Measurements from ENCODE around the gene USP30. TPM values are rescaled to one million over a fixed set of nuclear protein-coding genes. Genes with fewer than 3 reads are reported as not detected.

The USP30 gene
- total and polyA plus RNA-seq, 2 donors: 6.0 to 9.1 TPM

- Histone ChIP-seq H3K27ac (ENCODE audit: low read depth in 1 of 2, low read length in 1 of 2) (peak overlapping the region; percentile 60 to 75), H3K27me3 (ENCODE audit: control insufficient read depth in 2 of 2, insufficient read depth in 1 of 2, low read length in 1 of 2) (no peaks in the 10 kb centered on the region), H3K9me3 (ENCODE audit: control insufficient read depth in 2 of 2, insufficient read depth in 1 of 2, low read length in 1 of 2) (no peaks in the 10 kb centered on the region), H3K4me1 (ENCODE audit: control insufficient read depth in 2 of 2, insufficient read depth in 2 of 2, low read length in 2 of 2) (peaks cover 11 to 19% of the 10 kb centered on the region in 2 donors), H3K36me3 (ENCODE audit: control insufficient read depth in 2 of 2, insufficient read depth in 2 of 2, low read length in 1 of 2) (peaks cover 10 to 32% of the 10 kb centered on the region in 2 donors), H3K4me3 (ENCODE audit: low read length in 2 of 2) (peak overlapping the region; percentile 67 to 73)
- no peak for DNase-seq (ENCODE audit: low read depth in 6 of 9, low spot score in 9 of 9)
- WGBS: 21% methylated on average over 8 of the region's 8 CpGs
These were observed 46.3 kb downstream of the USP30 start for GRCh38 chr12:109098651-109099050.

- Histone ChIP-seq H3K4me3 (ENCODE audit: low read length in 2 of 2) (no peak overlapping the region), H3K36me3 (ENCODE audit: control insufficient read depth in 2 of 2, insufficient read depth in 2 of 2, low read length in 1 of 2) (peaks cover 12 to 37% of the 10 kb centered on the region in 2 donors), H3K4me1 (ENCODE audit: control insufficient read depth in 2 of 2, insufficient read depth in 2 of 2, low read length in 2 of 2) (peaks cover 11 to 17% of the 10 kb centered on the region in 2 donors), H3K27ac (ENCODE audit: low read depth in 1 of 2, low read length in 1 of 2) (no peak overlapping the region), H3K27me3 (ENCODE audit: control insufficient read depth in 2 of 2, insufficient read depth in 1 of 2, low read length in 1 of 2) (no peaks in the 10 kb centered on the region), H3K9me3 (ENCODE audit: control insufficient read depth in 2 of 2, insufficient read depth in 1 of 2, low read length in 1 of 2) (no peaks in the 10 kb centered on the region)
- 80% methylated on average over 12 of the region's 12 CpGs for WGBS
- no peak for DNase-seq (ENCODE audit: low read depth in 6 of 9, low spot score in 9 of 9)
These were observed 47.1 kb downstream of the USP30 start for GRCh38 chr12:109099431-109100020.

GRCh38 chr12:109100741-109101140, 48.4 kb downstream of the USP30 start:
- no peak for DNase-seq (ENCODE audit: low read depth in 6 of 9, low spot score in 9 of 9)
- Histone ChIP-seq H3K9me3 (ENCODE audit: control insufficient read depth in 2 of 2, insufficient read depth in 1 of 2, low read length in 1 of 2) (no peaks in the 10 kb centered on the region), H3K4me3 (ENCODE audit: low read length in 2 of 2) (no peak overlapping the region), H3K27ac (ENCODE audit: low read depth in 1 of 2, low read length in 1 of 2) (no peak overlapping the region), H3K4me1 (ENCODE audit: control insufficient read depth in 2 of 2, insufficient read depth in 2 of 2, low read length in 2 of 2) (peaks cover 11 to 17% of the 10 kb centered on the region in 2 donors), H3K27me3 (ENCODE audit: control insufficient read depth in 2 of 2, insufficient read depth in 1 of 2, low read length in 1 of 2) (no peaks in the 10 kb centered on the region), H3K36me3 (ENCODE audit: control insufficient read depth in 2 of 2, insufficient read depth in 2 of 2, low read length in 1 of 2) (peaks cover 19 to 48% of the 10 kb centered on the region in 2 donors)
- WGBS: 99% methylated on average over 4 of the region's 4 CpGs

- Histone ChIP-seq H3K36me3 (ENCODE audit: control insufficient read depth in 2 of 2, insufficient read depth in 2 of 2, low read length in 1 of 2) (peaks cover 24 to 51% of the 10 kb centered on the region in 2 donors), H3K9me3 (ENCODE audit: control insufficient read depth in 2 of 2, insufficient read depth in 1 of 2, low read length in 1 of 2) (no peaks in the 10 kb centered on the region), H3K27ac (ENCODE audit: low read depth in 1 of 2, low read length in 1 of 2) (no peak overlapping the region), H3K27me3 (ENCODE audit: control insufficient read depth in 2 of 2, insufficient read depth in 1 of 2, low read length in 1 of 2) (no peaks in the 10 kb centered on the region), H3K4me1 (ENCODE audit: control insufficient read depth in 2 of 2, insufficient read depth in 2 of 2, low read length in 2 of 2) (peaks cover 7 to 12% of the 10 kb centered on the region in 2 donors), H3K4me3 (ENCODE audit: low read length in 2 of 2) (no peak overlapping the region)
- 97% methylated on average over 3 of the region's 3 CpGs for WGBS
- no peak for DNase-seq (ENCODE audit: low read depth in 6 of 9, low spot score in 9 of 9)
These were observed 50.1 kb downstream of the USP30 start for GRCh38 chr12:109102491-109102890.

- DNase-seq (ENCODE audit: low read depth in 6 of 9, low spot score in 9 of 9): no peak
- 98% methylated on average over 5 of the region's 5 CpGs for WGBS
- Histone ChIP-seq H3K27ac (ENCODE audit: low read depth in 1 of 2, low read length in 1 of 2) (no peak overlapping the region), H3K36me3 (ENCODE audit: control insufficient read depth in 2 of 2, insufficient read depth in 2 of 2, low read length in 1 of 2) (peaks cover 24 to 56% of the 10 kb centered on the region in 2 donors), H3K27me3 (ENCODE audit: control insufficient read depth in 2 of 2, insufficient read depth in 1 of 2, low read length in 1 of 2) (no peaks in the 10 kb centered on the region), H3K4me3 (ENCODE audit: low read length in 2 of 2) (no peak overlapping the region), H3K4me1 (ENCODE audit: control insufficient read depth in 2 of 2, insufficient read depth in 2 of 2, low read length in 2 of 2) (no peaks in the 10 kb centered on the region), H3K9me3 (ENCODE audit: control insufficient read depth in 2 of 2, insufficient read depth in 1 of 2, low read length in 1 of 2) (no peaks in the 10 kb centered on the region)
These were observed 52.8 kb downstream of the USP30 start for GRCh38 chr12:109105176-109105575.

- 96% methylated on average over 6 of the region's 6 CpGs for WGBS
- H3K36me3 ChIP-seq (ENCODE audit: control insufficient read depth in 2 of 2, insufficient read depth in 2 of 2, low read length in 1 of 2): peaks cover 11 to 22% of the 10 kb centered on the region in 2 donors
- H3K27me3 ChIP-seq (ENCODE audit: control insufficient read depth in 2 of 2, insufficient read depth in 1 of 2, low read length in 1 of 2): no peaks in the 10 kb centered on the region
- H3K9me3 ChIP-seq (ENCODE audit: control insufficient read depth in 2 of 2, insufficient read depth in 1 of 2, low read length in 1 of 2): no peaks in the 10 kb centered on the region
- no peak overlapping the region for H3K4me3 ChIP-seq (ENCODE audit: low read length in 2 of 2)
- DNase-seq (ENCODE audit: low read depth in 6 of 9, low spot score in 9 of 9): no peak
- peaks cover 0 to 4% of the 10 kb centered on the region in 2 donors for H3K4me1 ChIP-seq (ENCODE audit: control insufficient read depth in 2 of 2, insufficient read depth in 2 of 2, low read length in 2 of 2)
- no peak overlapping the region for H3K27ac ChIP-seq (ENCODE audit: low read depth in 1 of 2, low read length in 1 of 2)
These were observed 57.5 kb downstream of the USP30 start for GRCh38 chr12:109109746-109110350.

GRCh38 chr12:109110988-109111495, 58.7 kb downstream of the USP30 start:
- no peaks in the 10 kb centered on the region for H3K9me3 ChIP-seq (ENCODE audit: control insufficient read depth in 2 of 2, insufficient read depth in 1 of 2, low read length in 1 of 2)
- peaks cover 0 to 7% of the 10 kb centered on the region in 2 donors for H3K4me1 ChIP-seq (ENCODE audit: control insufficient read depth in 2 of 2, insufficient read depth in 2 of 2, low read length in 2 of 2)
- peaks cover 1 to 11% of the 10 kb centered on the region in 2 donors for H3K36me3 ChIP-seq (ENCODE audit: control insufficient read depth in 2 of 2, insufficient read depth in 2 of 2, low read length in 1 of 2)
- H3K27me3 ChIP-seq (ENCODE audit: control insufficient read depth in 2 of 2, insufficient read depth in 1 of 2, low read length in 1 of 2): no peaks in the 10 kb centered on the region
- H3K27ac ChIP-seq (ENCODE audit: low read depth in 1 of 2, low read length in 1 of 2): peak overlapping the region; percentile 8 to 32
- DNase-seq (ENCODE audit: low read depth in 6 of 9, low spot score in 9 of 9): peak in 4 of 9 donors; percentile 13 to 50 (median 38)
- H3K4me3 ChIP-seq (ENCODE audit: low read length in 2 of 2): peak overlapping the region; percentile 30 to 31
- WGBS: 66% methylated on average over 28 of the region's 28 CpGs

- Histone ChIP-seq H3K27me3 (ENCODE audit: control insufficient read depth in 2 of 2, insufficient read depth in 1 of 2, low read length in 1 of 2) (no peaks in the 10 kb centered on the region), H3K36me3 (ENCODE audit: control insufficient read depth in 2 of 2, insufficient read depth in 2 of 2, low read length in 1 of 2) (peaks cover 0 to 8% of the 10 kb centered on the region in 2 donors), H3K4me1 (ENCODE audit: control insufficient read depth in 2 of 2, insufficient read depth in 2 of 2, low read length in 2 of 2) (peaks cover 0 to 10% of the 10 kb centered on the region in 2 donors), H3K4me3 (ENCODE audit: low read length in 2 of 2) (no peak overlapping the region), H3K9me3 (ENCODE audit: control insufficient read depth in 2 of 2, insufficient read depth in 1 of 2, low read length in 1 of 2) (no peaks in the 10 kb centered on the region), H3K27ac (ENCODE audit: low read depth in 1 of 2, low read length in 1 of 2) (no peak overlapping the region)
- no peak for DNase-seq (ENCODE audit: low read depth in 6 of 9, low spot score in 9 of 9)
- 95% methylated on average over 11 of the region's 11 CpGs for WGBS
These were observed 60.5 kb downstream of the USP30 start for GRCh38 chr12:109112720-109113465.
